ENCODE data around the gene G2E3. TPM values are rescaled to one million over a fixed set of nuclear protein-coding genes. Genes with fewer than 3 reads are reported as not detected.
"Not testable (repeated sequence)": the region's sequence is repeated elsewhere in the genome, so short reads cannot be mapped to it uniquely, and the experiment has no call there.

Gene G2E3
- total RNA-seq, 1 experiment from 2014 or later: 27.8 TPM

DNA sequence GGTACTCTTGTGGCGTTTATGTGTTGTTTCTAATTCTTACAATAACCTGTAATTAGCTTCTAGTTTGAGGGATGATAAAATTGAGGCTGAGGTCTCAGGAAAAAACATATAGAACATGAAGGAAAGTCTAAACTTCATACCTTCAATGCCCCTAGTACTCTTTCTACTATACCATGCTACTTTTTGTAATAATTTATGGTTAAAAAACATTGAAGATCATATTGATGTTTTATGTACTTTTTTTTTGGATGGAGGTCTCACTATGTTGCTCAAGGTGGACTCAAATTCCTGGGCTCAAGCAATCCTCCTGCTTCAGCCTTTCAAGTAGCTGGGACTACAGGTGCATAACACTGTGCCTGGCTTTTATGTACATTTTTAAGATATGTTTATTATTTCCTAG is 13.8 kb downstream of the G2E3 start:
- H3K79me2 ChIP-seq (ENCODE audit: low read length): peaks cover 100% of the 10 kb centered on the region
- no peaks in the 10 kb centered on the region for H3K27me3 ChIP-seq (ENCODE audit: low read length)
- peaks cover 67% of the 10 kb centered on the region for H4K20me1 ChIP-seq (ENCODE audit: low read length)
- intact Hi-C loops (cut with micrococcal nuclease): no loop called here
- DNase-seq (no peak), ATAC-seq (no peak)
- H3K4me3 ChIP-seq (ENCODE audit: low read length): no peak overlapping the region
- H3K4me2 ChIP-seq (ENCODE audit: low read length): no peak overlapping the region
- no peaks in the 10 kb centered on the region for H3F3A ChIP-seq (ENCODE audit: low read length, unreplicated experiment)
- peaks cover 7% of the 10 kb centered on the region; the same call in 1 of the 2 replicates for H3K4me1 ChIP-seq (ENCODE audit: insufficient read depth, low read length)
- TF ChIP-seq, protein P1, sequence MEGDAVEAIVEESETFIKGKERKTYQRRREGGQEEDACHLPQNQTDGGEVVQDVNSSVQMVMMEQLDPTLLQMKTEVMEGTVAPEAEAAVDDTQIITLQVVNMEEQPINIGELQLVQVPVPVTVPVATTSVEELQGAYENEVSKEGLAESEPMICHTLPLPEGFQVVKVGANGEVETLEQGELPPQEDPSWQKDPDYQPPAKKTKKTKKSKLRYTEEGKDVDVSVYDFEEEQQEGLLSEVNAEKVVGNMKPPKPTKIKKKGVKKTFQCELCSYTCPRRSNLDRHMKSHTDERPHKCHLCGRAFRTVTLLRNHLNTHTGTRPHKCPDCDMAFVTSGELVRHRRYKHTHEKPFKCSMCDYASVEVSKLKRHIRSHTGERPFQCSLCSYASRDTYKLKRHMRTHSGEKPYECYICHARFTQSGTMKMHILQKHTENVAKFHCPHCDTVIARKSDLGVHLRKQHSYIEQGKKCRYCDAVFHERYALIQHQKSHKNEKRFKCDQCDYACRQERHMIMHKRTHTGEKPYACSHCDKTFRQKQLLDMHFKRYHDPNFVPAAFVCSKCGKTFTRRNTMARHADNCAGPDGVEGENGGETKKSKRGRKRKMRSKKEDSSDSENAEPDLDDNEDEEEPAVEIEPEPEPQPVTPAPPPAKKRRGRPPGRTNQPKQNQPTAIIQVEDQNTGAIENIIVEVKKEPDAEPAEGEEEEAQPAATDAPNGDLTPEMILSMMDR (conservative IDR thresholded peaks at IDR 0.05; ENCODE audit: low read depth, low read length): no peak
- TF ChIP-seq EZH2phosphoT487 (IDR thresholded peaks at IDR 0.05; ENCODE audit: borderline replicate concordance, low read length): no peak
- no peak for TF ChIP-seq EZH2 (IDR thresholded peaks at IDR 0.05; ENCODE audit: low read length, unreplicated experiment)
- no peaks in the 10 kb centered on the region for H3K9me2 ChIP-seq (replicated peaks; ENCODE audit: low read length)
- BruUV-seq (replicated peaks): no TSS peak
- H2AFZ ChIP-seq (ENCODE audit: low read length): no peak overlapping the region
- H3K27ac ChIP-seq (ENCODE audit: low read length): no peak overlapping the region
- H3K9ac ChIP-seq (ENCODE audit: low read length): no peak overlapping the region
- no peaks in the 10 kb centered on the region for H3K9me3 ChIP-seq (ENCODE audit: low read length)
- ChIA-PET POLR2A (ENCODE audit: unreplicated experiment) (no interaction called here), CTCF (no interaction called here)
- H3K36me3 ChIP-seq (ENCODE audit: low read depth, low read length): 0 out of 2 replicates have a peak, but pooled peaks cover 3% of the 10 kb centered on the region

DNA sequence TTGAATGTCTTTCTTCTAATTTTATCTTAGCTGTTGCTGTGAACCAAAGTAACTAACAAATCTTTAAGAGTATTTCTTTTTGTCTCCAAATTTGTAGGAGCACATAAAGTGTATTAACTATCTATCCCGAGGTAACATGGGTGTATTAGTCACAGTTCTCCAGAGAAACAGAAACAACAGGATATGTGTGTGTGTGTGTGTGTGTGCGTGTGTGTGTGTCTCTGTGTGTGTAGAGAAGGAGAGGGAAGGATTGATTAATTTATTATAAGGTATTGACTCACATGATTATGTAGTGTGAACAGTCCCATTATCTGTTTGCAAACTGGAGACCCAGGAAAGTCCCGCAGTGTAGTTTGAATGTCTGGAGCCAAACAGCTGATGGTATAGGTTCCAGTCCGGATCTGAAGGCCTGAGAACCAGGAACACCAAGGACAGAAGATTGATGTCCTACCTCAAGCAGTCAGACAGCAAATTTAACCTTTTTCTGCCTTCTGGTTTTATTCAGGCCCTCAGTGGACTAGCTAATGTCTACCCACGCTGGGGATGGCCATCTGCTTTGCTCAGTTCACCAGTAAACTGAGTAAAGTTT is 14.4 kb downstream of the G2E3 start:
- Histone ChIP-seq H3K4me3 (ENCODE audit: low read length) (no peak overlapping the region), H2AFZ (ENCODE audit: low read length) (no peak overlapping the region), H3K36me3 (ENCODE audit: low read depth, low read length) (0 out of 2 replicates have a peak, but pooled peaks cover 3% of the 10 kb centered on the region), H3K4me1 (ENCODE audit: insufficient read depth, low read length) (peaks cover 7% of the 10 kb centered on the region; the same call in 1 of the 2 replicates), H3K27ac (ENCODE audit: low read length) (no peak overlapping the region), H3K9ac (ENCODE audit: low read length) (no peak overlapping the region), H4K20me1 (ENCODE audit: low read length) (peaks cover 66% of the 10 kb centered on the region), H3K79me2 (ENCODE audit: low read length) (peaks cover 100% of the 10 kb centered on the region), H3K4me2 (ENCODE audit: low read length) (no peak overlapping the region), H3F3A (ENCODE audit: low read length, unreplicated experiment) (no peaks in the 10 kb centered on the region), H3K9me2 (replicated peaks; ENCODE audit: low read length) (no peaks in the 10 kb centered on the region), H3K9me3 (ENCODE audit: low read length) (no peaks in the 10 kb centered on the region), H3K27me3 (ENCODE audit: low read length) (no peaks in the 10 kb centered on the region)
- no TSS peak for BruUV-seq (replicated peaks)
- intact Hi-C loops (cut with micrococcal nuclease): no loop called here
- ChIA-PET CTCF (no interaction called here), POLR2A (ENCODE audit: unreplicated experiment) (no interaction called here)
- ATAC-seq: peak; percentile 42
- peak; percentile 37 for DNase-seq
- TF ChIP-seq, protein P1 (conservative IDR thresholded peaks at IDR 0.05; ENCODE audit: low read depth, low read length): no peak
- TF ChIP-seq EZH2 (IDR thresholded peaks at IDR 0.05; ENCODE audit: low read length, unreplicated experiment) (no peak), EZH2phosphoT487 (IDR thresholded peaks at IDR 0.05; ENCODE audit: borderline replicate concordance, low read length) (no peak)

DNA sequence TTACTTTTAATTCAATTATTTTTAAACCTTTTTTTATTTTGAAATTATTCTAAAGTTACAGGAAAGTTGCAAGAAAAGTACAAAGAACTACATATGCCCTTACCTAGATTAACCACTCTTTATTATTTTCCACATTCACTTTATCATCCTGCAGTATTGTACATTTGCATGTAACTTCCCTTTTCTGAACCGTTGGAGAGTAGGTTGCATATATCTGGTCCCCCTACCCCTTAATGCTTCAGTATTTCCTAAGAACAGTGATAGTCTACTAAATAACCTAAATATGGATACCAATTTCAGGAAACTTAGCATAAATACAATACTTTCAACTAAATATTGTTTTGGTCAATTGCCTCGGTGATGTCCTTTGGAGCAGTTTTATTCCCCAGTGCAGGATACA is 15.0 kb downstream of the G2E3 start:
- POLR2A ChIA-PET (ENCODE audit: unreplicated experiment): no interaction called here
- Histone ChIP-seq H3K79me2 (ENCODE audit: low read length) (peaks cover 100% of the 10 kb centered on the region), H2AFZ (ENCODE audit: low read length) (no peak overlapping the region), H3F3A (ENCODE audit: low read length, unreplicated experiment) (no peaks in the 10 kb centered on the region), H3K9ac (ENCODE audit: low read length) (no peak overlapping the region), H3K9me3 (ENCODE audit: low read length) (no peaks in the 10 kb centered on the region), H3K27me3 (ENCODE audit: low read length) (no peaks in the 10 kb centered on the region), H3K4me3 (ENCODE audit: low read length) (no peak overlapping the region), H3K27ac (ENCODE audit: low read length) (no peak overlapping the region), H3K9me2 (replicated peaks; ENCODE audit: low read length) (no peaks in the 10 kb centered on the region), H3K36me3 (ENCODE audit: low read depth, low read length) (0 out of 2 replicates have a peak, but pooled peaks cover 3% of the 10 kb centered on the region), H3K4me1 (ENCODE audit: insufficient read depth, low read length) (peaks cover 7% of the 10 kb centered on the region; the same call in 1 of the 2 replicates), H4K20me1 (ENCODE audit: low read length) (peaks cover 61% of the 10 kb centered on the region), H3K4me2 (ENCODE audit: low read length) (no peak overlapping the region)
- ATAC-seq (no peak), DNase-seq (no peak)
- intact Hi-C loops (cut with micrococcal nuclease): no loop called here
- no TSS peak for BruUV-seq (replicated peaks)
- no peak for TF ChIP-seq EZH2 (IDR thresholded peaks at IDR 0.05; ENCODE audit: low read length, unreplicated experiment)
- TF ChIP-seq EZH2phosphoT487 (IDR thresholded peaks at IDR 0.05; ENCODE audit: borderline replicate concordance, low read length): no peak
- TF ChIP-seq, protein P1 (conservative IDR thresholded peaks at IDR 0.05; ENCODE audit: low read depth, low read length): no peak
- CTCF ChIA-PET: no interaction called here

DNA sequence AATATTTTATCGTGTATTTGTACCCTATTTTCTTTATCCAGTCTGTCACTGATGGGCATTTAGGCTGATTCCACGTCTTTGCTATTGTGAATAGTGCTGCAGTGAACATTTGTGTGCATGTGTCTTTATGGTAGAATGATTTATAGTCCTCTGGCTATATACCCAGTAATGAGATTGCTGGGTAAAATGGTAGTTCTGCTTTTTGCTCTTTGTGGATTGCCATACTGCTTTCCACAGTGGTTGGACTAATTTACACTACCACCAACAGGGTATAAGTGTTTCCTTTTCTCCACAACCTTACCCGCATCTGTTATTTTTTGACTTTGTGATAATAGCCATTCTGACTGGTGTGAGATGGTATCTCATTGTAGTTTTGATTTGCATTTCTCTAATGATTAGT is 15.8 kb downstream of the G2E3 start:
- H3K27ac ChIP-seq (ENCODE audit: low read length); H3K27me3 ChIP-seq (ENCODE audit: low read length); H3K9me3 ChIP-seq (ENCODE audit: low read length); H3K36me3 ChIP-seq (ENCODE audit: low read depth, low read length); H3K4me1 ChIP-seq (ENCODE audit: insufficient read depth, low read length); intact Hi-C loops (cut with micrococcal nuclease); POLR2A ChIA-PET (ENCODE audit: unreplicated experiment); H3K4me2 ChIP-seq (ENCODE audit: low read length); CTCF ChIA-PET; DNase-seq; H3K9me2 ChIP-seq (replicated peaks; ENCODE audit: low read length); H3K9ac ChIP-seq (ENCODE audit: low read length); H3K4me3 ChIP-seq (ENCODE audit: low read length); BruUV-seq (replicated peaks); H2AFZ ChIP-seq (ENCODE audit: low read length); ATAC-seq; H3F3A ChIP-seq (ENCODE audit: low read length, unreplicated experiment): not testable (repeated sequence)
- Histone ChIP-seq H3K79me2 (ENCODE audit: low read length) (peaks cover 100% of the 10 kb centered on the region), H4K20me1 (ENCODE audit: low read length) (peaks cover 60% of the 10 kb centered on the region)
